Lung microvascular endothelial cell (primary cell): Measurements from ENCODE around the gene FKBP1A. TPM values are rescaled to one million over a fixed set of nuclear protein-coding genes. Genes with fewer than 3 reads are reported as not detected.

ENCODE experiments used
- DNase-seq, 2 donors: peaks; one replicate each; pipeline versions ENCODE4 v3.0.0 to v3.0.0-alpha.2; 2010; ENCODE audit warnings: low read depth in 2 of 2
- total RNA-seq: library from RNA; depleted of rRNA; stranded (reverse); fragments of >200 nt; gene quantifications from 2 replicates; pipeline ENCODE4 v1.2.1, GENCODE V29; 2014

The FKBP1A gene
- total RNA-seq, 1 donor from 2014 or later = 278 TPM

DNA sequence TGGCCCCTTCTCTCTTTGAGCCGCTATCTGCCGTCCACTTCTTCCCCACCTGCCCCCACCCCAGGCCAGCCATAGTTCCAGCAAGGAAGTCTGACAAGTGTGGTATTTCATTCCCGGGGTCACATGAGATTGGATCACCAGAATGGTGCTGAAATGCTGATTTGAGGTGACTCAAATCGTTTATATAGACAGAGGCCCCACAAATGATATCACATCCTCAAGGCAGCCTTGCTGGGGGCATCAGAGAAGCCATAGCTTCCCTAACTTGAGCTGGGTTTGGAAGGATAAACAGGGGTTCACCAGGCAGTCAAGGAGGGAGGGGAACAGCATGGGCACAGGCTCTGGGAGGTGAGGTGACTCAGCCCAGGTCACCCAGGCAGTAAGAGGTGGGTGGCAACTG is 73.8 kb downstream of the FKBP1A start:
- DNase-seq = peak in 1 of 2 donors; percentile 46

Other genes with a start within 250 kb of the FKBP1A start
- under 0.01 and 0.44 TPM in 2 replicates for gene TMEM74B, start 208.1 kb downstream of the FKBP1A start, total RNA-seq
- gene C20orf202, start 189.6 kb downstream of the FKBP1A start, total RNA-seq = not detected in 2 replicates
- not detected in 2 replicates for gene RAD21L1, start 167.0 kb downstream of the FKBP1A start, total RNA-seq
- 1.8 and 2.6 TPM in 2 replicates for gene SNPH, start 126.8 kb downstream of the FKBP1A start, total RNA-seq
- 2.0 and 4.4 TPM in 2 replicates for gene SDCBP2, start 63.9 kb downstream of the FKBP1A start, total RNA-seq
- gene NSFL1C, start 73.8 kb upstream of the FKBP1A start, total RNA-seq = 18.1 and 20.6 TPM in 2 replicates
- gene SIRPB2, start 98.4 kb upstream of the FKBP1A start, total RNA-seq = 0.20 and 0.65 TPM in 2 replicates
- gene SIRPD, start 164.7 kb upstream of the FKBP1A start, total RNA-seq = not detected in 2 replicates
- gene SIRPB1, start 227.0 kb upstream of the FKBP1A start, total RNA-seq = 0.22 and 0.40 TPM in 2 replicates